ENCODE data around the gene PRRX2. TPM values are rescaled to one million over a fixed set of nuclear protein-coding genes. Genes with fewer than 3 reads are reported as not detected.
A peak's percentile ranks its signal among the peaks of the same experiment; 100 is the strongest.

PRRX2 gene
- total RNA-seq, result 0.13 and 1.2 TPM in 2 replicates

DNA sequence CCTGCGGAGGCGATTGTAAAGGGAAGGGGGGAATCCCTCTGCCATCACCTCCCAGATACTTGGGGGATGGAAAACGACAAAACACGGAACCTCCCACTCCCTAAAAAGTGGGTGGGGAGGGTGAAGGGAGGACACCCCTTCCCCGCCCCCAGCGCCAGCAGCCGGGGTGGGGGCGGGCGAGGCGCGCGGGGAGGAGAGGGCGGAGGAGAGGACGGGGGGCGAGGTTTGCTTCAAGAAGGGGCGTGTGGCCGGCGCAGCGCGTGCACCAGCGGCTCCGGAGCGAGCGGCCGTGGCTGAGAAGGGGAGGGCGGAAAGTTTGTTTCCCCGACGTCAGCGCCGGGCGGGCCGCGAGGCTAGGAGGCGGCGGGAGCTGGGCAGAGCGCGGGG, at the start of gene PRRX2:
Gene PRRX2 (plus strand): TSS at position 259 of the 387 bp plus-strand sequence. CDS start 221 bp downstream, outside the sequence.
- DNase-seq (ENCODE audit: low read depth in 2 of 2), result no peak

DNA sequence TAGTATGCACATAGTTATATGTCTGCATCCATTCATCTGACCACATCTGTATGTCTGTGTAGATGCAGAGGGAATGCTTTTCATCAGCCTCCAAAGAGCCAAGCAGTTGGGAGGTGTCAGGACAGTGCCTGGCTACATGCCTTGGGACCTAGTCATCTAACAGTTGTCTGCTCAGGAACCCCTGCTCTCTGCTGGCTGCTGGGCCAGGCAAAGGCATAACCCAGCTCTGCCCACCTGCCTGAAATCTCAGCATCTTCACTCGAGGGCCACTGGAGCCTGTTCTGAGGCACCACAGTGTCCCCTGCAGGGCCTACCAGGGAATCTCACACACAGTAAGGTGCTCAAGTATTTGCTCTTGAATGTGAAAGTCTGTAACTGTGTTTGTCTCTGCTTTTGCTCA, 48.3 kb upstream of the PRRX2 start:
- DNase-seq (ENCODE audit: low read depth in 2 of 2), result peak in 1 of 2 donors; percentile 52

DNA sequence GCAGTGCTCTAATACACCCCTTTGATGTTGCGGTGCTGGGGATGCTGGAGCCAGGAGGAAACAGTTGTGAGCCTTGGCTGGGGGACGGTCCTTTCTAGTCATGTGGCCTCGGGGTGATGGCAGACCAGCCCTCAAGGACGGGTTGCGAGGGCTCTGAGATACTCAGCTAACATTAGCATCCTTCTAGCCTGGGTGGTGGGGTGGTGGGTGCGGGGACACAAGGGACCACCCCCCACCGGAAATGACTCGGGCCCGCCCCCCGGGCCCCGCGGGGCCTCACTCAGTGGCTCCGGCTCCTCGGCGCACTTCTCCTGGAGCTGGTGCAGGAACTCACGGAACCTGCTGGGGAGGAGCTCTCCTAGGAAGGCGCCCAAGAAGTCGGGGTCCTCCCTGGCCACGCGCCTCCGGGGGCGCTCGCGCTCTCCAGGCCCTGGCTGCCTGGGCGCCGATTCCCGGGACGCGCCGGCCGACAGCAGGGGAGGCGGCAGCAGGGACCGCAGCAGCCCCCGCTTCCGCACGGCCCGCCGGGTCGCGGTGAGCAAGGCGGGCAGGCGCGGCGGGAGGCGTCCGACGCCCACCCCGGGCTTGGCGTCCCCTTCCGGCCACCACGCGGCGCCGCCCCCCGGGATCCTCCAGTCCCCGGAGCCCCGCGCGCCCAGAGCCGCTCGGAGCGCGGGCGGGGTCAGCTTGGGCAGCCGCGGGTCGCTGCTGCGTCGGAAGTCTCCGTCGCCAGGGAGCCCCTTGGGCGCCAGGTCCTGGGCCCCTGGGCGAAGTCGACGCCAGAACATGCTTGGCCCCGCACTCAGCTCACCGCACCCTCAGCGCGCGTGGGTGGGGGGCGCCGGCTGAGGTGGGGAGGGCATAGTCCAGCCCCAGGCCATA, 45.4 kb upstream of the PRRX2 start:
- DNase-seq (ENCODE audit: low read depth in 2 of 2), result no peak

DNA sequence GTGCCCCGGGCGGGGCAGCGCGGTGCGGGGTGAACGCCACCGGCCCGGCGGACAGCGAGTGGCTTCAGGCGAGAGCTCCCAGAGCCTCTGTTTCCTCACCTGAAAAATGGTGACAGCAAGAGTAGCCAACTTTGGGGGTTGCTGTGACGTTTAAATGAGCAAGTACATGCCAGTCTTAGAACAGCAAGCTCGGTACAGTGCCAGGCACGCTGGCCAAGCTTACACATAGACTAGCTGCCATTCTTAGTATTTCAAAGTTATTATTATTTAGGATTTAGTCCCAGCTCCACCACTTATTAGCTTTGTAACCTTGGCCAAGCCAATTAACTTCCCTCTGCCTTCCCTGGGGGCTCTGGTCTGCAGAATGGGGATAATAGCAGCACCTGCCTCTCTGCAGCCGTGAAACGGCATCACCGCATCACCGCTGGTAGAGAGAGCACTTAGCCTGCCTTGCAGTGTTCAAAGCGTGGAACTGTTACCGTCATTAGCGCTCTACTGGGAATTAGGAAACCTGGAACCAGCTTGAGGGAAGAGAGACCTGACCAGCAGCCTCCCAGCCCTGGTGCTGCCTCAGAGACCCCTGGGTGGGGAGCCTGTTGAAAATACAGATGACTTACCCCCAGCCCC, 44.7 kb upstream of the PRRX2 start, which contains the start of gene C9orf50:
Gene C9orf50 (minus strand): TSS at position 433 of the 627 bp plus-strand sequence. CDS start 527 bp downstream, outside the sequence.
- no peak for DNase-seq (ENCODE audit: low read depth in 2 of 2)

DNA sequence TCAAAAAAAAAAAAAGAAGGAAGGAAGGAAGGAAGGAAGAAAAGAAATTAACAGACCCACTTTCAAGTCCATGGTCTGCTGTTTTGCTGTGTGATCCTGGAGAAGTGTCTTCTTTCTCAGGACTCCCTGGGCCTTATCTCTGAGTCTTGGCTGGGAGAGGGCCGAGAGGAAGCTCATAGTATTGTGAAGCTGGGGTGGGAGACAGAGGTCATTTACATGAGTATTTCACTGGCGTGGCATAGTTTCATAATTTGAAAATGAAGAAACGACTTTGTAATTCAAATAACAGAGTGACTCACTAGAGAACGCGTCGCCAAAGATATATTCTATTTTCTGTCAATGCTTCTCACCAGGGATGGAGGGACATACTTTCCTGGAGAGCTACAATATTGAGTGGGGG, 42.1 kb upstream of the PRRX2 start:
- no peak for DNase-seq (ENCODE audit: low read depth in 2 of 2)

DNA sequence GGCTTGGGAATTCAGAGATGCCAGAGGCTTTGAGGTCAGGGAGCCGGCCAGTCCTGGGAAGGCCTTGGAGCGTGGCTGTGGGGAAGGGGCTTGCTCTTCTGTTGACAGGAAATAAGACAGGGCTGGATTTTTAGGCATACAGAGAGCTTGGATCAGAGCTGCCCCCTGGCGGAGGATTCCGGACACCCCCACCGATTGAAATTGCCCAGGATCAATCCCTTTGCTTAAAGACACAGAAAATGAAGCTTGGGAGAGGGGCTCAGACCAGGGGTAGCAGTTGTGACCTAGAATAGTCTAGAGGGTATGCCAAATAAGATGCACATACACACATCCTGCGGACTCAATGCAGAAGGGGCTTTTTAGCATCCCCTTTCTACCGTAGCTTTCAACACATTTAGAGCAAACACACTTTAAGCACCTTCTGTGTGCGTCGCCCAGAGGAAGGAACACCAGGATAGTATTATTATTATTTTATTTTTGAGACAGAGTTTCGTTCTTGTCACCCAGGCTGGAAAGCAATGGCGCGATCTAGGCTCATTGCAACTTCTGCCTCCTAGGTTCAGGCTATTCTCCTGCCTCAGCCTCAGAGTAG, 41.2 kb upstream of the PRRX2 start:
- peak in 1 of 2 donors; percentile 47 for DNase-seq (ENCODE audit: low read depth in 2 of 2)

DNA sequence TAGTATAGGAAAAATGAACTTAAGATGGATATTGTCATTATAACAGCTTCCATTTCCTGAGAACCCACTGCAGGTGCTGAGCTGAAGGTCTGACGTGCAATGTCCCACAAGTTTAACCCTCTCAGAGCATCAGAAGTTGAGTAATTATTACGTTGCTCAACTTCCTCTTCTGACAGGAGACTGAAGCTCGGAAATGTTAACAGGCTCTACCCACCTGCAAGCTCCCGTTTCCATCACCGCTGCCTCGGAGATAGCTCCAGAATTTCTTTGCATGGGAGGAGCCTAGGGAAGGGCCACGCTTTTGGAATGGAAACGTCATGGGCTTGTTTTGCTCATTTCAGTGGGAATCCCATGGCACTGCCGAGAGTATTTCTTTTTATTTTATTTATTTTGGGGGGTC, 40.5 kb upstream of the PRRX2 start:
- no peak for DNase-seq (ENCODE audit: low read depth in 2 of 2)

DNA sequence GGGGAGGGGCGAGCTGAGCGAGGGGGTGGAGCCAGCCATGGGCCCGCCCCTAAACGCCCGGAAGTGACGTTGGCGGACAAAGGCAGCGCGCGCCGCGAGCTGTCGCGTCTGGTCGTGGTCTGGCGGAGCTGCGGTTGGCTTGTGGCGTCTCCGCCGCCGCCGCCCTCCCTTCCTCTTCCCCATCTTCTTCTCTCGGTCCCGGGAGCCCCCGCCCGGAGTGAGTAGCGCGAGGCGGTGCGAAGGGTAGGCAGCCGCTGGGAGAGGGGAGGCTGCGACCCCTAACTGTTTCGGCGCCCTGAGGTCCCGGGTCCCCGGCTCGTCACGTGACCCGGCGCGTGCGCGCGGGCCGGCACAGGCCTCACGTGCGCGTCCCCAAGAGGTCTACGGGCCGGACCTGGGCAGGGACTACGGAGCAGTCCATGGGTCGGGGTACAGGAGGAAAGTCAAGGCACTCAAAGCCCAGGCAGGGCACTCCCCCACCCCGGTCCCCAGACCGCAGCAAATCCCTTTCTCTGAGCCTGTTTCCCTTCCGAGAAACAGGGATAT, 39.3 kb upstream of the PRRX2 start, which contains the start of gene NTMT1:
Gene NTMT1 (plus strand): TSS at position 85 of the 546 bp plus-strand sequence. CDS start 6,541 bp downstream, outside the sequence.
- DNase-seq (ENCODE audit: low read depth in 2 of 2), result peak; percentile 64 to 85

DNA sequence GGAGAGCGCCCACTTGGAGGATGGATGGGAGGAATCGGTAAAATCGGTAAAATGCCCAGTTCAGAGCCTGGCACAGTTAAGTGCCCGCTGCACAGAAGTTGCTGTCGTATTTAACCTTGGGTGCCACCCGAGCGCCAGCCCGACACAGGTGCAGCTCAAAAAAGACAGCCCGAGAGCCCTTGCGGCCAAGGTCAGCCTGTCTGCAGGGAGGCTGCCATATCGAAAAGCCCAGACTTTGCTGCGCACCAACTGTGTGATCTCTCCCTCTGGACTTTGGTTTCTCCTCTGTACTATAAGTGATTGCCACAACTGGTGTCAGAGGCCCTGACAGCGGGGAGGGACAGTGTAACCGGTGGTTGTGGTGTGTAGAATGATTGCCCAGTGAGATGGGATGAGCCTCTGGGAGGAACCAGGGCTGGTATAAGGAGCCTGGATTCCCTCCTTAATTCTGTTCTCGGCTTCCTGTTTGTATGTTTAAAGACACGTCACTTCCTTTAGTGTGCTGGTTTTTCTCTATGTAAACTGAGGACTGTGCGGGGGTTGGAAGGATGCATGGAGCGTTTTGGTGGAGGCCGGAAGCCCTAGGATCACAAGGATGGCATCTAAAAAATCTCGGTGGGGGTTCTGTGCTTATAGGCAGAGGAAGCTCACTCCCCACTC, 38.7 kb upstream of the PRRX2 start:
- DNase-seq (ENCODE audit: low read depth in 2 of 2), result peak in 1 of 2 donors; percentile 28

DNA sequence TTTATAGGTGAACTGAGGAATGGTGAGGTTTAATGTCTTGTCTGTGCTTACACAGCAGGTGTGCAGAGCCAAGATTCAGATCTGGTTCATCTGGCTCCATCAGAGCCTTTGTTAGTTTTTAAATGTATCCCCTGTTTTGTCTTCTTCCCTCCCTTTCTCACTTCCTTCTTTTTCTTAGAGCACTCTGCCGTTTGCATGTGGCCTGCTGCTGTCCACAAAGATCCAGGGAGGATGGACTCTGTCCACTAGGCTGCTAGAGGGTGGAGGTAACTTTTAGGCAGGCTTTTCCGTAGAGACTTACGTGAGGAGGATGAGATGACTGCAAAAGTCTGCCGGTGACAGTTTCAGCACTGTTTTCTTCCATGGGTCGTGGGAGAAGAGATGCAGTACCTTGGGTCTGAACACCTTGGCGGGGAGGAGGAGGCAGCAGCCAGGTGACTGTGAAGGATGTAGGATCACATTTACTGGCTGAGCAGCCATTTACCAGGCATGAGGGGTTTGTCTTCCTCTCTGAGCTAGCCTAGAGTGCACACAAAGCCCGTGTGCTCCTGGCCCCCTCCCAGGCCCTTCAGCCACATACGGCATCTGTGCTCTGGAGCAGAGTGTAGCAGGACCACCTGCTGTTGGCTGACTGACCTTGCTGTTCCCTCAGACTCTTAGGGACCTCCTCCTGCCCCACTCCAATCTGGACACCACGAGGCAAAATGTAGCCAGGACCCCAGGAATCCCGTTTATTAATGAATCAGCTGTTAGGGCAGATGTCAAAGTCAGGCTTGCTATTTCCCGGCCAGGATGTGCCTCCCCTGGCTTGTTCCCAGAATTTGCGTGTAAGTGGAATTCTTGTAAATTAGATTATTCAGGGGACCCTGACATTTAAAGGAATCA, 37.6 kb upstream of the PRRX2 start:
- DNase-seq (ENCODE audit: low read depth in 2 of 2), result no peak

DNA sequence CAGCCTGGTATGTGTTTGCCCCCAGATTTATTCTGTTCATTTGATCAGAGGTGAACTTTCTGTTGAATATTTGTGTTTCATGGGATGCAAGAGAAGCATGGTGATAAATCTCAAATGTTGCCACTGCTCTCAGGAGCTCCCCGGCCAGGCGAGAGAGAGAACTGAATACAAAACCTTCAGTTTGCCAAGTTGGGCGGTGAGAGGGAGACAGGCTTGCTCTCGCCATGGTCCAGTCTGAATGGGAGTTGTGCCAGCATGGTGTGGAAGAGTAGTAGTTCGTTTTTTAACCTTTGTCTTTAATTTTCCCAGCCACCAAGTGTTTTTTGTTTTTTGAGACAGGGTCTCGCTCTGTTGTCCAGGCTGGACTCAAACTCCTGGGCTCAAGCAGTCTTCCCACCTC, 36.7 kb upstream of the PRRX2 start:
- DNase-seq (ENCODE audit: low read depth in 2 of 2), result no peak

DNA sequence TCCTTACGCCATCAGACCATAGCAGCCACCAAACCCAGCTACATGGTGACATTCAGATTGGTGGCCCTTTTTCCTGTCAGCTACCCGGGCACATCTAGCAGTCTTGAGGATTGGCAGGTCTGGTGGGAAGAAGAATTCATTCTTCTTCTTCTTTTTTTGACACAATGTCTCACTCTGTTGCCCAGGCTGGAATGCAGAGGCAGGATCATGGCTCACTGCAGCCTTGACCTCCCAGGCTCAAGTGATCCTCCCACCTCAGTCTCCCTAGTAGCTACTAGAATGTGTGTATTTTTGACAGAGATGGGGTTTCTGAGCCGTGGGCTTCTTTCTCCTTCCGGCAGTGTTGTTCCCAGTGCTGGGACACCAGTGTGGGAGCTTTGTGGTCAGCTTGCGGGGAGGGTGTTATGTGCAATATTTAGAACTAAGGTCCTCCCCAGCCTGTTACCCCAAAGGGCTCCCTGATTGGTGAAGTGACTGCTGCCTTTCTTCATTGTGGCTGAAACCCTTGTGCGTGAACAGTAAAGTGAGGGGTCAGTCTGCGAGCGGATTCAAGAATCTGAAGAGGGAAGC, 36.1 kb upstream of the PRRX2 start:
- DNase-seq (ENCODE audit: low read depth in 2 of 2), result no peak

DNA sequence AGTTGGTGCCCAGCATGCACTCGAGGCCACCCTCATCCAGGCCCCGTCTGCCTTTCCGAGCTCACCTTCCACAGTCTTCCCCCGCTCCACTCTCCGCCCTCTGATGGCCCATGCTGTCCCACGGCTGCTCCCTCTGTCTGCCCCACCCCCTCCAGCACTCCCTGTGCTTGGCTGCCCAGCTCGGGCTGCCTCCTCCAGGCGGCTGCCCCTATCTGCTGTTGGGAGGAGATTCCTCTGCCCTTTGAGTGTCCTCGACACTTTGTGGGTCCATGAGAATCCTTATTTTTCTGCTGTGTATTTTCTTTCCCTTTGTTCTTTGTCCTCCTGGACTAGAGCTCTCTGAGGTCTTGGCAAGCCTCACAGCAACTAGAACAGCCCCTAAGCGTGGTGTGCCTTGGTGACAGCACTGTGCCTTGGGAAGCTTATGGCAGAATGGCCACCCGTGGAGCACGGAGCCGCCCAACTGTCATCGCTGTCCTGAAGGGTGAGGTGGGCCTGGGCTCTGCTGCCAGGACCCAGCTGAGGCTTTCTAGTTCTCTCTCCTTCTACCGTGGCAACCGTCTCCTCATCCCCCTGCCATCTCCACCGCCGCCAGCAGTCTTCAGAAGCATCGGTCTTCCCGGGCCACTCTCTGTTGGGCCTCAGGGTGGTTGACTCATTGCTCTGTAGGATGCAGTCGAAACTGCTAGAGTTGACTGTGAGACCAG, 34.3 kb upstream of the PRRX2 start:
- no peak for DNase-seq (ENCODE audit: low read depth in 2 of 2)

DNA sequence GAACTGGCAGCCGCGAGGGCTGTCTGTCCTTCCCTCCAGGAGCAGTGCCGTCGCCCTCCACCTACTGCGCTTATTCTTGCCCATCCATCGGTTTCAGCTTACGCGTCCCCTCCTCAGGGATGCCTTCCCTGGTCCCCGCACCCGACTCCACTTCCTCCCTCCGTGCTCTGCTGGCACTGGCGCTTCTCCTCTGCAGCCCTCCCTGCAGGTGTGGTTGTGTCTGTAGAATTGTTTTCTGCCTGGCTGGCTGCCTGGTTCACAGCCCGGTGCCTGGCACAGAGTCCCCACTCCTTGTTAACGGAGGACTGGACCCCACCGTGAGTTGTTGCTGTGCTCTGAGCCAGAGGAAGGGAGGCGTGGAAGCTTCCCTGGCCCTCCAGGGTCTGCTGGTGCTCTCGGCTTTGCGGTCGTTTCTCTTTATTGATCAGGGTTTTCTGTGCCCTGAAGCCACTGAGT, 33.7 kb upstream of the PRRX2 start:
- DNase-seq (ENCODE audit: low read depth in 2 of 2), result no peak

DNA sequence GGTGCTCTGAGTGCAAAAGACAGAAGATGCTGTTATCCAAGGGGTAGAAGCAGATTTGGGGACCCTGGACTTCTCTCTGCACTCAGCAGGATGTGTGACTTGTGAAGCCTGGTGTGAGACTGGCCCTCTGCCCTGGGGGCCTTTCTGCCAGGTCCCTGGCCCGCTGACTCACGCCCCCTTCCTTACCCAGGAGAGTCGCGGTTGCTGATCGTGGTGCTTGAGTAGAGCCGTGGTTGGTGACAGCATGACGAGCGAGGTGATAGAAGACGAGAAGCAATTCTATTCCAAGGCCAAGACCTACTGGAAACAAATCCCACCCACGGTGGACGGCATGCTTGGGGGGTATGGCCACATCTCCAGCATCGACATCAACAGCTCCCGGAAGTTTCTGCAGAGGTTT, 33.0 kb upstream of the PRRX2 start:
- no peak for DNase-seq (ENCODE audit: low read depth in 2 of 2)

DNA sequence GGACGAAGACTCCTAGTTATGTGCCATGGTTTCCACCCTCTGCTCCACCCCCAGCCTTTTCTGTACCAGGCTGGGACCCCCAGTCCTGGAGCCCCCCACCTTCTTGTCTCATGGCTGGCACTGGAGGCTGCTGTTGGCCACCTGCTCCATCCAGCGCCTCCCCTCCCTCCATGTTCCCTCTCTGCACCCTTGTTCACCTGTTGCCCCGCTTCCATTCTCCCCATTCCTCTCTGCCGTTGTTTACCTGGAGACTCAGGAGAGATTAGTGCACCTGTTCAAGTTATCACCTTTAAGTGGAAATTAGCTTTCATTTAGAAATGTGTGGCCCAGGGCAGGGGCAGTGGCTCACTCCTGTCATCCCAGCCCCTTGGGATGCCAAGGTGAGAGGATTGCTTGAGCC, 32.2 kb upstream of the PRRX2 start:
- no peak for DNase-seq (ENCODE audit: low read depth in 2 of 2)

DNA sequence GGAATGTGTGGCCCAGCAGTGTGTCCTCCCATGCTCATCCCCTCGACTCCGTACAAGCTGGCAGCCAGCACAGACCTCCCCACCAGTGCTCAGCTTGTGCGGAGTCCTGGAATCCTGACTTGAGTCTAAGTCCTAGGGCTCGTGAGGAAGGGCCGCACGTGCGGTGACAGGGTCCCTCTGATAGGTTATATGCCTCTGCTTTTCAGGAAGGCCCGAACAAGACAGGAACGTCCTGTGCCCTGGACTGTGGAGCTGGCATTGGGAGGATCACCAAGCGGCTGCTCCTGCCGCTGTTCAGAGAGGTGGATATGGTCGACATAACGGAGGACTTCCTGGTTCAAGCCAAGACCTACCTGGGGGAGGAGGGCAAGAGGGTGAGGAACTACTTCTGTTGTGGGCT, 31.6 kb upstream of the PRRX2 start:
- no peak for DNase-seq (ENCODE audit: low read depth in 2 of 2)

DNA sequence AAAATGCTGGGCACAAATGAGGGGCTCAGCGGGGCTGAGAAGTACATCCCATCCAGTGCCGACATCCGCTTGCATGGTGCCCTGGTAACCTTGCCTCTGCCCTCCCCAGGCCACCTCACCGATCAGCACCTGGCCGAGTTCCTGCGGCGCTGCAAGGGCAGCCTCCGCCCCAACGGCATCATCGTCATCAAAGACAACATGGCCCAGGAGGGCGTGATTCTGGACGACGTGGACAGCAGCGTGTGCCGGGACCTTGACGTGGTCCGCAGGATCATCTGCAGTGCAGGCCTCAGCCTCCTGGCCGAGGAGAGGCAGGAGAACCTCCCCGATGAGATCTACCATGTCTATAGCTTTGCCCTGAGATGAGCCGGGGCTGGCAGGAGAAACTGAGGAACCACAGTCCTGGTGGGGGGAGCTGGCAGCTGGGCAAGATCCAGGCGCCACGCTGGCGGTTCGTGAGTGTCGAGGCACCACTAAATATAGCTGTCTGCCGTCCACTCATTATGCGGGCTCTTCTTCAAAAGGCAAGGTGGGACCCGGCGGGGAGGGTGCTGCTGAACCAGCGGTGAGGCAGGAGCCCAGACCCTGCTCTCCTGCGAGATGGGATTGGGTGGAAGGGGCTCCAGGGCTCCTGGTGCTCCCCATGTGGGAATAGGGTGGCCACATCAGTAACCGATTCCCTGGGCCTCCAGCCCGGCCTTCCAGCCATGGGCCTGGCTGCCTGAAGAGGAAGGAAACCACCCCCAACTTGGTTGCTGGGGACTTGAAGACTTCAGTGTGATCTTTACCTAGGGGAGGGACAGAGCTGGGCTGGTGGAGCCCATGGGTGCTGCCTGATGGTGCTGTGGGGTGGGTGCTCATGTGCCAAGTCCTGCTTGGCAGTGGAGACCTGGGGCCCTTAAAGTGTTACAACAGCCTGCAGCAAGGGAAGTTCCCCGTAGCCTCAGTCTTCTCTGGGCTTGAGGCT, 30.1 kb upstream of the PRRX2 start:
- no peak for DNase-seq (ENCODE audit: low read depth in 2 of 2)
